AG09319 (cell line): ENCODE measurements around the gene CD47.

Experiments used
- DNase-seq: peaks from one replicate; pipeline ENCODE4 v3.0.0-alpha.2; 2010; ENCODE audit warnings: low read depth; ENCODE audit errors: extremely low read depth
- TF ChIP-seq, protein P1 (sequence below): IDR thresholded peaks from 2 replicates; pipeline ENCODE4 v1.5.1; 2011; ENCODE audit warnings: low read depth, mild to moderate bottlenecking, inconsistent platforms, low read length, moderate library complexity

CD47 gene

DNA sequence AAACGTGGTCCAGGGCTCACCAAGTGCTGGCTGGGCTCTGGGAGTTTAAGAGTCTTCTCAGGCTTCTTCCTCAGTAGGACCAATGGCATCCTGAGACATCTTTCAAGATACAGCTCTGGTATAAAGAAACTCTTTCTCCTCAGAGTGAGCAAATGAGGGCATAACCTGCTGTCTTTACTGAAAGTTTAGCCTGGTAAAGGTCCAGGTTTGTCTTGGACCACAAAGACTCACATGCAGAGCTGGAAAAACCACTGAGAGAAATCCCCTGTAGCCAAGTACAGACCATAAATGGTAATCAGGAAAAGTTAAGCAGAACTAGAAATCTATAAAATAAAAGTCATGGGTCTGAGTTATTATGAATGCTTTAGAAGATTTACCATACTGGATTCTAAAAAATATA lies 23.1 kb downstream of the CD47 start:
- DNase-seq = no peak
- TF ChIP-seq, protein P1, sequence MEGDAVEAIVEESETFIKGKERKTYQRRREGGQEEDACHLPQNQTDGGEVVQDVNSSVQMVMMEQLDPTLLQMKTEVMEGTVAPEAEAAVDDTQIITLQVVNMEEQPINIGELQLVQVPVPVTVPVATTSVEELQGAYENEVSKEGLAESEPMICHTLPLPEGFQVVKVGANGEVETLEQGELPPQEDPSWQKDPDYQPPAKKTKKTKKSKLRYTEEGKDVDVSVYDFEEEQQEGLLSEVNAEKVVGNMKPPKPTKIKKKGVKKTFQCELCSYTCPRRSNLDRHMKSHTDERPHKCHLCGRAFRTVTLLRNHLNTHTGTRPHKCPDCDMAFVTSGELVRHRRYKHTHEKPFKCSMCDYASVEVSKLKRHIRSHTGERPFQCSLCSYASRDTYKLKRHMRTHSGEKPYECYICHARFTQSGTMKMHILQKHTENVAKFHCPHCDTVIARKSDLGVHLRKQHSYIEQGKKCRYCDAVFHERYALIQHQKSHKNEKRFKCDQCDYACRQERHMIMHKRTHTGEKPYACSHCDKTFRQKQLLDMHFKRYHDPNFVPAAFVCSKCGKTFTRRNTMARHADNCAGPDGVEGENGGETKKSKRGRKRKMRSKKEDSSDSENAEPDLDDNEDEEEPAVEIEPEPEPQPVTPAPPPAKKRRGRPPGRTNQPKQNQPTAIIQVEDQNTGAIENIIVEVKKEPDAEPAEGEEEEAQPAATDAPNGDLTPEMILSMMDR = no peak

DNA sequence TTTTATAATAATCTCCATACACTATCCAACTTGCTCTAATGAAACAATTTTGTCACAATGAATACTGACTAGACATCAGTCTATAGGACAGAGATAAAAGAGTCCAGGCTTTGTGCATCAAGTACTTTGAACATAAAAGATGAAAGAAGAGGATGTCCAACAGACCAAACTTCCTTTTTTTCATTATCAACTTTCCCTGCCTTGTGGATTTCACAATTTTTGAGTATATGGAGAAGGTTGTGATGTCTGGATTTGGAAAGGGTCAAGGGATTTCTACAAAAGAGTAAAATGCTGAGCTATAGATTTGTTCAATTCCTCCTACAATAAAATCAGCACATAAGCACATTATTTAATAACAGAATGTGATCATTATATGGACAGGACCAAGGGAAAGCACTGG lies 25.7 kb downstream of the CD47 start:
- DNase-seq = no peak
- TF ChIP-seq, protein P1 = no peak

DNA sequence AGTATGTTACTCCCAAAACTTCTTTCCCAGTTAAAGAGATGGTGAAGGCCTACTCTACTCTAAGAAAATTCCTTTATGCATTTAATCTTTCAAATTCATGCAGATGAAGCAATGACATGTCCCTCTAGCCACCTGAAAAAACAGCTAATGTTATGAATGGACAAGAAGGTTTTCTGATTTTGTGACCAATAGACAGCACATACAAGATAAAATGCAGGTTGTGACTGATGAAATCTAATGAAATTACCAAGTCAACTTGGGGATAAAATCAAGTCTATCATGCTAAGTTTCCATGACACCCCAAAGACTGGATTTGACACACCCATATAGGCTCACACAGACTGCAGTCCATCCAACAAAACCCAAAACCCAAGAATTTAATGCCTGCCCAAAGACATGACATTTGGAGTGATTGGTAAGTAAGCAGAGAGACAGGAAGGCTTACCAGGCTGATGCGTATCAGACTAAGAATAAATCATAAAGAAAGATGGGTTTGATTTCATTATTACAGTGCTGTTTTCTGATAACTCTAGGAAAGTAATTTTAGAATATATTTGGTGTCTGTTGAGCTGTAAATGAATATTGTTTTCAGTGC lies 26.4 kb downstream of the CD47 start:
- DNase-seq = no peak
- TF ChIP-seq, protein P1 = no peak

DNA sequence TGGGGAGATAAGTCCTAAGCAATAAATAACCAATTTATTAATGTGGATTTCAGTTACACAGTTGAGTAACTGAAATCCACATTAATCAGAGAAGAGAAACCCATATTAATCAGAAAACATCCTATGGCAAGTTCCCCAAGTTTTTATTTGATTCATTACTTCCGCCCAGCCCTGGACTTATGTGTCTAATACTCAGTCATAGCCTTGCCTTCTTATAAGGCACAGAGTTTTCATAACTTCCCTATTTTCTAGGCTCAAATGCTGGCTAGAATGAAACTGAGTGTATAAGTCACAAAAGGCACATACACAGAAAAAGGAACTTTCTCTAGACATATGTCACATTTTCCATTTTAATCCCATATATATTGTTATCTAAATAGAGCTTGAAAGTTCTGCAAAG lies 28.8 kb downstream of the CD47 start:
- DNase-seq = no peak
- TF ChIP-seq, protein P1 = no peak

DNA sequence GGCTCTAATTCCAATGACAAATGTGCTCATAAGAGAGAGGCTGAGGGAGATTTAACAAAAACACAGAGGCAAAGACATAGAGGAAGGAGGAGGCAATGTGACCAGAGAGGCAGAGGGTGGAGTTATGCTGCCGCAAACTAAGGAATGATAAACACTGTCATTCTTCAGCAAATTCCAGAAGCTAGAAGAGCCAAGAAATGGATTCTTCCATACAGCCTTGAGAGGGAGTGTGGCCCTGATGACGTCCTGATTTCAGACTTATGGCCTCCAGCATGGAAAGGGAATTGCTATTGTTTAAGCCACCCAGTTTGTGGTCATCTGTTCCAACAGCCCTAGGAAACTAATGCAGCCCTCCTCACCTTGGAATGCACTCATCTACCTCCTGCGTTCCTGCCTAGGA lies 30.5 kb downstream of the CD47 start:
- no peak for DNase-seq
- TF ChIP-seq, protein P1 = no peak

DNA sequence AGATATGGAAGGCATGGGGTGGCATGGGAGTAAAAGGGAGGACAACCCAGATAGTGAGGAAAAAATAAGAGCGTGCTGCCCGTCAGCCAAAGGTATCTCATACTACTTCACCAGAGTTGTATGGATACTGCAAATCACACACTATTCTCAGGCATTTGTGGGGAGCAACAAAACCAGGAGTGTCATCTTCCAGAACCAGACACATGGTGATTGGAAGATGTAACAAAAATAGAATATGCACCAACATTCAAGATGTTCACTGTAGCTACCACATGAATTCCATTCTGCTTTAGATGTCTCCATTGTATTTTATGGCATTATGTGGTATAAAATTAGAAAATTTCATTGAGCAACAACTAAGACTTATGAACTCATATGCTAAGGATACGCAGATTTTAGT lies 34.9 kb downstream of the CD47 start:
- TF ChIP-seq, protein P1 = no peak
- no peak for DNase-seq

DNA sequence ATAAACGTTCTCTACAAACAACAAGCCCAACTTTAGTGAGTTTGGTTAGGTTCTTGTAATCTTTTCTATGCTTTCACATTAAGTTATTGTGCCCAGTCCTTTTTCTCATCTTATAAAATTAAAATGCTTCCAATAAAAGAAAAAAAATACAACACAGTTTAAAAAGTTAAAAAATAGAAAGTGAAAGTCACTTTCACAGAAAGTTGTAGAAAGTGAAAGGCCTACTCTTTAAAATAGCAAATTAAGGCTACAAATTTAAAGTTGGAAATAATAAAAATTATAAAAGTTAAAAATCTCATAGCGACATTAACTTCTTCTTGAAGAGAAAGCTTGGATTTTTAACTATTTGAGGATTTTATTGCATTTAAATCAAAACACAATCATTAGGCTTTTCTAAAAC lies 35.9 kb downstream of the CD47 start:
- DNase-seq = no peak
- TF ChIP-seq, protein P1 = no peak
